ENCODE data around the gene SYNDIG1. TPM values are rescaled to one million over a fixed set of nuclear protein-coding genes. Genes with fewer than 3 reads are reported as not detected.

The SYNDIG1 gene
- total and polyA plus RNA-seq, 9 of the 15 experiments (the other 6 are each of a cell fraction or from before 2014, with no cell fraction given) = not detected

GRCh38 chr20:24649787-24650490, 180.5 kb downstream of the SYNDIG1 start:
- BruUV-seq (replicated peaks) = no TSS peak
- in situ Hi-C loops (cut with MboI) = no loop called here
- no peaks in the 10 kb centered on the region for H3K79me2 ChIP-seq (ENCODE audit: control insufficient read depth, insufficient read depth, low read length)
- intact Hi-C loops (cut with micrococcal nuclease) = no loop called here
- no peaks in the 10 kb centered on the region for H4K20me1 ChIP-seq (replicated peaks; ENCODE audit: control insufficient read depth, insufficient read depth, low read length)
- no peaks in the 10 kb centered on the region; a peak in 1 of 5 replicates for H3K27me3 ChIP-seq (ENCODE audit: control insufficient read depth in 2 of 2, insufficient read depth in 2 of 2, low read length in 2 of 2)
- no peaks in the 10 kb centered on the region for H3K9me3 ChIP-seq (replicated peaks; ENCODE audit: control insufficient read depth, insufficient read depth, low read depth, low read length)
- CTCF ChIA-PET (ENCODE audit: low intra/inter-chr PET ratio) = no interaction called here
- no peak for DNase-seq (ENCODE audit: extremely low read depth in 1 of 4, low spot score in 3 of 4)
- no peaks in the 10 kb centered on the region for H3K4me1 ChIP-seq (replicated peaks in 1 of 2; ENCODE audit: control insufficient read depth in 2 of 2, insufficient read depth in 2 of 2, low read length in 2 of 2)
- H3K4me2 ChIP-seq (ENCODE audit: insufficient read depth, low read length) = no peak overlapping the region
- H3K4me3 ChIP-seq = no peak overlapping the region
- no peaks in the 10 kb centered on the region for H3K36me3 ChIP-seq (ENCODE audit: control insufficient read depth, insufficient read depth, low read length)
- FAIRE-seq = no peak
- POLR2A ChIA-PET = no interaction called here
- H3K27ac ChIP-seq (ENCODE audit: extremely low read depth, low read depth, low read length) = no peak overlapping the region
- under 1% methylated on average over 11 of the region's 11 CpGs for WGBS (ENCODE audit: insufficient coverage, low coverage, missing lambda C conversion rate)
- no peak for ATAC-seq
- H3K9ac ChIP-seq (ENCODE audit: insufficient read depth in 1 of 2, low read depth in 2 of 2, low read length in 2 of 2) = no peak overlapping the region
- H3K9me1 ChIP-seq (ENCODE audit: control insufficient read depth, insufficient read depth, low read length) = no peaks in the 10 kb centered on the region
- TF ChIP-seq MTA2 (IDR thresholded peaks at IDR 0.05; ENCODE audit: low read depth) = no peak
- no peak for TF ChIP-seq ZBTB33 (CRISPR knock-in tag; IDR thresholded peaks at IDR 0.05)
- TF ChIP-seq ZNF699 (CRISPR knock-in tag; IDR thresholded peaks at IDR 0.05; ENCODE audit: insufficient replicate concordance) = no peak
- TF ChIP-seq PRMT5 (CRISPR knock-in tag; IDR thresholded peaks at IDR 0.05) = no peak
- no peak for TF ChIP-seq HDAC2 (IDR thresholded peaks at IDR 0.05)
- no peak for TF ChIP-seq SREBF1 (IDR thresholded peaks at IDR 0.05; ENCODE audit: borderline replicate concordance, low read depth, low read length)
- no peak for TF ChIP-seq NFATC3 (IDR thresholded peaks at IDR 0.05)
- TF ChIP-seq GABPB1 (CRISPR knock-in tag; IDR thresholded peaks at IDR 0.05) = no peak
- TF ChIP-seq FOS (IDR thresholded peaks at IDR 0.05; ENCODE audit: extremely low read depth, insufficient read length) = no peak
- TF ChIP-seq NR2F6 (CRISPR knock-in tag; IDR thresholded peaks at IDR 0.05) = no peak
- TF ChIP-seq ELK3 (CRISPR knock-in tag; IDR thresholded peaks at IDR 0.05) = no peak
- no peak for TF ChIP-seq ZNF707 (CRISPR knock-in tag; conservative IDR thresholded peaks at IDR 0.05)
- TF ChIP-seq TRIM28 (IDR thresholded peaks at IDR 0.05) = no peak
- TF ChIP-seq ZNF668 (CRISPR knock-in tag; IDR thresholded peaks at IDR 0.05) = no peak
- no peak for TF ChIP-seq MTA1 (IDR thresholded peaks at IDR 0.05; ENCODE audit: borderline replicate concordance)
- TF ChIP-seq EGR1 (conservative IDR thresholded peaks at IDR 0.05) = no peak
- no peak for TF ChIP-seq ESRRA (IDR thresholded peaks at IDR 0.05; ENCODE audit: borderline replicate concordance, low read depth)
- no peak for TF ChIP-seq ZEB2 (IDR thresholded peaks at IDR 0.05)
- no peak for TF ChIP-seq U2AF1 (optimal IDR thresholded peaks at IDR 0.05; ENCODE audit: low read depth, low read length)
- no peak overlapping the region for H2AFZ ChIP-seq (ENCODE audit: low read depth, low read length)
